Stromal cell of bone marrow (primary cell): ENCODE data around the gene CCDC138.

Experiments
- DNase-seq: peaks from one replicate; pipeline ENCODE4 v3.0.0-alpha.2; 2012; ENCODE audit warnings: low read depth

CCDC138 gene

DNA sequence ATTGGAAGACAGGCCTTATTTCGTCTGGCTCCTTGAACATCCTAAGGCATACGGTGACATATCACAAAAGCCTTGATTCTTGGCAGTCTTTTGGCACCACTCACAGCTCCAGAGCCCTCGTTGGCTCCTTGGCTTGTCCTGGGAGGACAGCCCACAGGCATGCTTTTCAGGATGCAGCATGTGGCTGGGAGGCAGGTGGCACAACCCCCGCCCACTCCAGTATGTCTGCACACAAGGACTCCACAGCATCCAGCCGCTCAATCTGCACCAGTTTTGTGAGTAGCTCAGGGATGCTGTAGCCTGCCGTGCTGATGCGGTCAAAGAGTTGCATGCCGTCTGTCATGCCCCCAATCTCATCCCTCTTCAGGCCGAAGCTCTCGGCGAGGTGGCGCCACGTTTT is 110.2 kb downstream of the CCDC138 start:
- no peak for DNase-seq

DNA sequence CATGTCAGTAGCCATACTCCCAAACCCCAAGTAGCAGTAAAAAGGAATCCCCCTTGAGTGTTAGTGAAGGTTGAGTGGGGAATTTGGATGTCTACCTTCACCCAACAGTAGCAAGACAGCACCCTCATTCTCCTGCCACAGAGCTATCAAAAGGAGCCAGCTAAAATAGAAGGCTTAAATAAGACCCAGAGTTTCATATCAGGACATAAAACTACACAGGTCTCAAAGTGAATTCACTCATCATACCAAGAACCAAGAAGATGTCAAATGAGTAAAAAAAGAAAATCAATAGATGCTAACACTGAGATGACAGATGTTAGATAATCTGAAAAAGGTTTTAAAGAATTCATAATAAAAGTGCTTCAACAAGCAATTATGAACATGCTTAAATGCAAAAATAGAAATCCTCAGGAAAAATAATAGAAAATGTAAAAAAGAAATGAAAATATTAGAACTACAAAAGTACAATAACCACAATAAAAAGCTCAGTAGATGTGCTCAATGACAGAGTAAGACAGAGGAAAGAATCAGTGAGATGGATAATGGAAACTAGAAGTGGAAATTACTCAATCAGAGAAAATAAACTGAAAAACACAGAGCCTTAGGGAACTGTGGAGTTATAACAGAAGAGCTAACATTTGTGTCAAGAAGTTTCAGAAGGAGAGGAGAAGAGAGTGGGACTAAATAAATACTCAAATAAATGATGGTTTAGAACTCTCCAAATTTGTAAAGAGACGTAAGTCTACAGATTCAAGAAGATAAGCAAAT is 111.9 kb downstream of the CCDC138 start:
- DNase-seq = no peak

DNA sequence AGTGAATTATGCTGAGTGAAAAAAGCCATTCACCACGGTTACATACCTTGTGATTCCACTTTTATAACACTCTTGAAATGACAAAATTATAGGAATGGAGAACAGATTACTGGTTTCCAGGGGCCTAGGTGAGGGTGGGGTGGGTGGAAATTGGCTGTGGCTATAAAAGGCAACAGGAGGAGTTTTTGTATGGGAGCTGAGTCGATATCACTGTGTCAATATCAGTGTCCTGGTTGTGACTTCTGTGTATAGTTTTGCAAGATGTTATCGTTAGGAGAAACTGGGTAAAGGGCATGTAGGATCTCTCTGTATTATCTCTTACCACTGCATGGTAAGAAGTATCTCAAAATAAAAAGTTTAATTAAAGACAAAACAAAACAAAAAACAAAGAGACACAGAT is 118.1 kb downstream of the CCDC138 start:
- no peak for DNase-seq

DNA sequence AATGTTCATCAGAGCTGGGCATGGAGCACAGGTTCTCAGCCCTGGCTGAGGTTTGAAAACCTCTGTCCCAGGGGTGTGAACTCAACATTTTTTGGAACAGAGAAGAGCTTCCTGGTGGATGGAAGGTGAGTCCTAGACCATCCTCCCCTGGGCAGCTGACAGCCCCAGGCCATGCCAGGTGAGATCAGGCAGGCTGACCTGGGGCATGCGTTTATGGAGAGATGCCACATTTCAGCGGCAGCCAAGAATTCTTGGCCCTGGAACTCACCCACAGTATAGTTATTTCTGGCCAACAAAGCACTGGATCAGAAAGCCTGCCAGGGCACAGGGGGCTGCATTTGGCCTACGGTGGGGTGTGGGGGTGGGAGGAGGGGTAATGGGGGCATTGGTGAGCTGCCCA is 118.6 kb downstream of the CCDC138 start:
- DNase-seq = no peak

GRCh38 chr2:108905906-108906305 is 119.3 kb downstream of the CCDC138 start:
- no peak for DNase-seq

DNA sequence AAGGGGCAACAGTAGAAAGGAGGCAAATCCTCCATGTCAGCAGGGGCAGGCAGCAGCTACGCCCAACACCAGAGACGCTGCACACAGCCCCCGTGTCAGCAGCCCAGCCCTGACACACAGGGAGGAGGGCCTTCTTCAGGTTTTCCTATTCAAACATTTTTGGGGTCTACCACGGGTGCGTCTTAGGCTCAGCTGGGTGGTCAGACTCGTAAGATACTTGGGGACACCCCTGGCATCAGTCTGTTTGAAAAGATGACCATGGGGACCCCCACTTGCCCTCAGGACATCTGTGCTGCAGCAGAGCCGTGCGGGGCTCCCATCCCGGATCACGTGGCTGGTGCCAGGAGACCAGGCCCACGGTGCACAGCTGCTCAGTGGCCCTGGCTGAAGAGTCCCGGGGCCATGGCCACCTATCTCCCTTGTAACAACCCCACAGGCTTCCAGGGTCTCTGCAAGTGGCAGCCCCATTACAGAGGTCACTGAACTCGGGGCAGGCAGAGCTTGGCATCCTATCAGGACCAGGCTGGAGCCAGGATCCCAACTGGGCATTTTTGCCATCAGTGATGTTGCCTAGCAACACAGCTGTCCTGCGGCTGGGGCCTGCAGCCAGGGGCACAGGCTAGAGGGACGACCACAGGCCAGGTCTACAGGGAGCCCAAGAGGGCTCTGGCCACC is 120.0 kb downstream of the CCDC138 start:
- no peak for DNase-seq

- DNase-seq = no peak
These were observed 121.5 kb downstream of the CCDC138 start for GRCh38 chr2:108907822-108908712.

DNA sequence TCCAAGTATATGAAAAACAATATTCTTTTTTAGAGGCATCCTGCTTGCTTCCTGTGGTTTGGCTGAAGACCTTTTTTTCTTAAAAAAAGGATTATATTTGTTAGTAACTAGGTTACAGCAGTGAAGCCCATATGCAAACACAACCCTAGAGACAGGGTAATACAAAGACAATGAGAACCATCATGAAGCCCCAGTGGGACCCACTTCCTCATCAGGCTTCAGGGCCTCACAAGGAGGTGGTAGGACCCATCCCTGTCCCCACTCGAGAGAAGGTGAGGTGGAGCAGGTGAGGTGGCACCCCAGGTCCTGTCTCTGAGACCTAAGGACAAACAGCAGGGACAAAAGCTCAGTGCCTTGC is 122.1 kb downstream of the CCDC138 start:
- no peak for DNase-seq

DNA sequence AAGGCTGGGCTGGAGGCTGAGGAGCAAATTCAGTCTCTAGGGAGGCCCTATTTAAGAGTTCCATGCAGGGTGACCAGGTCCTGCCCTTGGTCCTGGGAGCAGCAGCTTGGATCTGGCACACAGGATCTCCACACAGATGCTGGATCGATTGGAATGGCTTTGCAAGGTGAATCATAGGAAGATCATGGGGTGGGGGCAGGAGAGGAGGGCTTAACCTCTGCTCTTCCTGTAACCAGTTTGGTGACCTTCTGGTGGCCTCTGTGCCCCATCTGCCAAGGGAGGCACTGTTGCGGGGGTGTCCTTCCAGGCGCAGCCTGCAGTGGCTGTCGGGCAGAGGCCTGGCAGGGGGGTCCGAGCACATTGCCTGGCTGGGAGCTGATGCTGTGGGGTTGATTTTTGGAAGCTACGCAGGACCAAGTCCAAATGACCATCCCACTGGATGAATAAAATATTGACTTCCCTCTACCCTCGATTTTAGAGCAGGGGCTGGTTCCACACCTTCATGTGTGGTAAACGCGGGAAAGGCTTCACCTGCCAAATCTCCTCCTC is 122.8 kb downstream of the CCDC138 start:
- DNase-seq = no peak

- no peak for DNase-seq
These were observed 123.5 kb downstream of the CCDC138 start for GRCh38 chr2:108910011-108910431.

DNA sequence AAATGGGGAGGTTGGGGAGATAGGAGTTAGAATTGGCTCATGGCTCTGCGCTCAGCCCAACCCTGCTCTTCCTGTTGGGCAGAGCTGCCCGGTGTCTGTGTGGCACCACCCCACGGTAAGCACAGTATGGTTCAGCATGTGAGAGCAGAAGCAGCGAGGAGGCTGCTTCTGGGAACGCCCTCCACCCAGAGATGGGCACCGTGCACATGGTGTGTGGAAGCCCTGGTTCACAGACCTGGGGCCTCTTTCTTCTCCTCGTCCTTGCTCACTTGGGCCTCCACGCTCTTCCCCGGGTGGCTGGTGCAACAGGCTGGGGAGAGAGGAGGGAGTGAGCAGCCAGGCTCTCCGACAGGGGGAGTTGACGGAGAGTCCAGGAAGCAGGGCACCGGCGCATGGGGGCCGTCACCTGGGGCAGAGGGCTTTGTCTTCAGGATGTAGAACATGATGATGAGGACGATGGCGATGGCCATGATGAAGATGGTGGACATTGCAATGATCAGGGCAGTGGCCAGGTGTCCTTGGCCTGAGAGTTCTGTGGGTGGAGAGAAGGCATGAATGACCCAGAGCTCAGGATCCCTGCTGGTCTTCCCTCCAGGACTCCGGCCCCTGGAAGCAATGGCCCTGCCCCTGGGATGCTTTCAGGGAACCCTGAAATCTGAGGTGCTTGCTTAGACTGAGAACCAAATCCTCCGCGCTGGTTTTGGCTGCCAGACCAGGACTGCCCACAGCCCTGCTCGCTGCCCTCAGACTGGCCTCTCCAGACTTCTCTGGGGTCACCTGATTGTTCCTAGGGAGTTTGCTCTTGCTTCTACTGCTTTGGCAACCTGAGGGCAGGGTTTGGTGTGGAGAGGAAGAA is 124.2 kb downstream of the CCDC138 start:
- no peak for DNase-seq

DNA sequence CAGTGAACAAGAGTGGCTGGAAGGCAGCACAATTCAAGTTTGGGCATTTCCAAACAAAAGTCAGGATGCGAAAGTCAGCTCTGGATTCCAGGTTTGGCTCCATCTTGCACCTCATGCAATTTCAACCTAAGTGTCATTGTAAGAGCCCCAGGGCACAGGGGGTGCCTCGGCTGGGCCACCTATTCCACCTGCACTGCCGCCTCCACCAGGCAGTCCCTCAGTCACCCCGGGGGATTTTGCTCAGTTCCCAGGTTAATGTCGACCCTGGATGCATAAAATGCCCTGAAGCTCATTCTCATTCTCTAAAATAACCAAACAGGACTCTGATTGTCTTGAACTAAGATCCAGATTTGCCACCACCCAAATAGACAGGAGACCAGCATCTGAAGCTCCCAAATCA is 124.8 kb downstream of the CCDC138 start:
- DNase-seq = no peak

DNA sequence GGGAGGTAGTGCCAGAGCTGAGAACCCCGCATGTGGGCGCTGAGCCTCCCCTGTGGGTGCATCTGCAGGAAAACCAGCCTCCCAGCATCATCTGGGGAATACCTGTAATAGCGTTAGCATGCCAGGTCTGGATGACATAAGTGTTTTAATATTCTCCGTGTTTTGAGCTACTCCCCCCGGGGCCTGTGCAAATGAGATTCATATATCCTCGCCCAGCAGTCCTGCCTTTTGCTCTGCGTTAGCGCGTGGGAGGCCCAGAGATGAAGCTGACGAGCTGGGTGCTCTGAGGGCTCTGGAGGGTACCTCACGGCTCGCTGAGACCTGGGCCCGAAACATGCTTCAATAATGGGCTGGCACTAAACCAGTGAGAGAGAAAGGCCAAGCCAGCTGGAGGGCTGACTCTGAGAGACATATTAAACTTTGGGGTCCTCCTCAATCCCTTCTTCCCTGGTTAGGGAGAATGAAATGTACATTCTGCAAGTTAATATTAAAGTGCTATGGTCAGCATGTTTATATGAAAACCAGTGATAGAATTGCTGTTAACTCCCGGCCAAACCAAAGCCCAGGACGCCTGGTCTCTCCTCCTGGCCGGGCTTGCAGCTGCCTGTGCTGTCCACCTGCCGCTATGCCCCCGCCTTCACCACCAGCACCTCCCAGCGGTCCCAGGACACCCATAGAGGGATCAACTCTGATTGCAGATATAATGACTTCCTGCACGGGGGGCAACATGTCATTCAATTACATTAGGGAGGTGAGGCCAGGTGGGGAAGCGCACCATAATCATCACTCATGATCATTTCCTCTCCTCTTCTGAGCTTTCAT is 125.4 kb downstream of the CCDC138 start:
- no peak for DNase-seq

DNA sequence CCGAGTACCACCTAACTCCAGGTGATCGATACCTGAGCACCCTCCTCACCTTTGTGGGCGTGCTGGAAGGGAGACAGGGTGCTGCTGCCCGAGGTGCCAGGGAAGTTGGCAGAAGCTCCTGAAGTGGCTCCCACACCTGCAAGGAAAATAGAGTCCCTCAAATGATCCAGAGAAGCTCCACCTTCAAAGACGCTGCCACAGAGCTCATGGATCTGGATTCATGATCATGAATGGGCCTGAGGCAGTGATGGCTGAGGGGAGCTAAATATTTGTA is 126.0 kb downstream of the CCDC138 start:
- no peak for DNase-seq

- no peak for DNase-seq
These were observed 129.7 kb downstream of the CCDC138 start for GRCh38 chr2:108916122-108916795.

DNA sequence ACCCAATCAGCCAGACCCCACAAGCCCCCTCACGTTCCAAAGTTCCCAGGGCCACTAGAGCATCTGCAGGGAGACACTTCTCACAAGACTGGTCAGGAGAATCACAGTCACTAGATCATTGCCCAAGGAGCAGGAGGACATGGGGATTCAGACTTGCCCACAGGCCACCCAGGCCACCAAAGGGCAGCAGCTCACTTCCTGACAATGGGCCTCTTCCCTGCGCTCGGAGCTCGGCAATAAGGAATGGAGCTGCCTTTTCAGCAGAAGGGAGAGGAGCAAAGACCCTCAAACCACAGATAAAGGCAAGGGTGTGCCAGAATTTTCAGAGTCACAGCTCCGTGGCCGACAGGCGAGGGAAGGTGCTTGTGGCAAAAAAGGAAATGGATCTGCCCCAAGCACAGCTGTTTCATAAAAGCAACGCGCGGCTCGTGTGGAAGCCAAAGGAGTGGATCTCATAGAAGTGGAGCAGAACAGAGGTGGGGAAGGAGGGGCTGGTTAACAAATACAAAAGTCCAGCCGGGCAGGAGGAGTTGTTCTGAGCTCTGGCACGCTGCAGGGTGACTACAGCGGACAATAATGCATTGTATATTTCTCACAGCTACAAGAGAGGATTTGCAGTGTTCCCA is 130.3 kb downstream of the CCDC138 start:
- DNase-seq = no peak

DNA sequence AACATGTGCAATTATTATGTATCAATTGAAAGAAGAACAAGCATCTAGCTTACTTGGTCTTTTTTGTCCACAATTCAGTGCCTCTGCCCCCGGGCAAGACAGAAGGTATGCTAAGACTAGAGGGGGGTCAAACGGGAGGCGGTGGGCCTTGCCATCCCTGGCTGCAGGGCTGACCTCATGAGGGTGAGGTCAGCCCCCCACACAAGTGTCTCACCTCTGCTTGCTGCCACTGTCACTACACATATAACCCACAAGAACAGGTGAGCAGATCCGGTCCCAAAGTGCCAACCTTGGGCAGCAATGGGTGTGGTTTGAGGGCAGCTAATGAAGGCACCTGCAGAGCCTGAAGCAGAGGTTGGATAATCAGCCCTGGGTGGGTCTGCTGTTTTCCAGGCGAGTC is 131.0 kb downstream of the CCDC138 start:
- DNase-seq = no peak

DNA sequence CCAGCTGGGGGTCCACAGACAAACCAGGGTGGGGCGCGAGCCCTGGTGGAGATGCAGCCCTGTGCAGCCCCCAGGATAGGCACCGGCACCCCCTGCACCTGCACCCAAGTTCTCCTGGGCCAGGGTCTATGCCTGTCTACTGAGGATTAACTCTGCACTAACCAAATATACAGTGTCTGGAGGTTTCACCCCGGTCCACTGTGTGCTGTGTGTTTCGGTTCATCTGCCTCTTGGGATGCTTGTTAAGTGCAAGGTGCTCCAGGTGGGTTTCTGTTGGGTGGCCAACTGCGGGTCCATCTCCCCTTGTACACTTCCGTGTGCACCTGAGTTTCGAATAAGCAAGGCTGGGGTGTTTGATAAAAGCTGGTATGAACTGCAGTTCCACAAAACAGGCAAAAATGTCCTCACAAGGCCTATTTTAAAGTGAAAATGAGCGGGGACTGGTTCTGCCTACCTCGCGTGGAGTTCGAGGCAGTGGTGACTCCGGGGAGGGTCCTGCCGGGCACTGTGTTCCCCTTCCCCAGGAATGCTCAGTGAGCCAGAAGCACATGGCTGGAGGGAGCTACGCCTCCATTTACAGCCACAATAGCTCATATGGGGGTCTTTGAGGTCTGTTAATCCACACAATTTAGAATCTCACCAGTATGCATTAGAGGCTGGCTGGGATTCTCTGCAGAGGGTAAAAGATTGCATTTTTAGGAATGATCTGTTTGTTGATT is 131.7 kb downstream of the CCDC138 start:
- DNase-seq = no peak

- no peak for DNase-seq
These were observed 132.4 kb downstream of the CCDC138 start for GRCh38 chr2:108918941-108919341.
